Activated CD4-positive, alpha-beta T cell treated with anti-CD3 and anti-CD28 coated beads for 24 hours (primary cell): ENCODE data around the gene HPGDS.
"Not testable (repeated sequence)": the region's sequence is repeated elsewhere in the genome, so short reads cannot be mapped to it uniquely, and the experiment has no call there.

Experiments used
- DNase-seq, 2 donors: peaks; one replicate each; pipeline ENCODE4 v3.0.0-alpha.2; 2020; ENCODE audit warnings: low read depth in 2 of 2

The HPGDS gene

DNA sequence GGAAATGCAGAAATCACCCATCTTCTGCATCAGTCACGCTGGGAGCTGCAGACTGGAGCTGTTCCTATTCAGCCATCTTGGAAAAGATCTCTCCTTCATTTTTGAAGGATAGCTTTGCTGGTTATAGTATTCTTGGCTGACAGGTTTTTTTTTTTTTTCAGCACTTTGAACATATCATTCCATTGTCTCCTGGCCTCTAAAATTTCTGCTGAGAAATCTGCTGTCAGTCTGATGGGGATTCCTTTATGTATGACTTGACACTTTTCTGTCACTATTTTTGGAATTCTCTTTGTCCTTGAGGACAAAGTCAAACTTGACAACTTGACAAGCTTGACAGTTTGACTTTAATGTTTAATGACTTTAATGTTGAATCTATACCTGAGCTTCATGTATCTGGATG, 16.8 kb downstream of the HPGDS start:
- DNase-seq: no peak

DNA sequence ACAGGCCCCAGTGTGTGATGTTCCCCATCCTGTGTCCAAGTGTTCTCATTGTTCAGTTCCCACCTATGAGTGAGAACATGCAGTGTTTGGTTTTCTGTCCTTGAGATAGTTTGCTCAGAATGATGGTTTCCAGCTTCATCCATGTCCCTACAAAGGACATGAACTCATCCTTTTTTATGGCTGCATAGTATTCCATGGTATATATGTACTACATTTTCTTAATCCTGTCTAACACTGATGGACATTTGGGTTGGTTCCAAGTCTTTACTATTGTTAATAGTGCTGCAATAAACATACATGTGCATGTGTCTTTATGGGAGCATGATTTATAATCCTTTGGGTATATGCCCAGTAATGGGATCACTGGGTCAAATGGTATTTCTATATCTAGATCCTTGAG, 22.7 kb downstream of the HPGDS start:
- not testable (repeated sequence) for DNase-seq

DNA sequence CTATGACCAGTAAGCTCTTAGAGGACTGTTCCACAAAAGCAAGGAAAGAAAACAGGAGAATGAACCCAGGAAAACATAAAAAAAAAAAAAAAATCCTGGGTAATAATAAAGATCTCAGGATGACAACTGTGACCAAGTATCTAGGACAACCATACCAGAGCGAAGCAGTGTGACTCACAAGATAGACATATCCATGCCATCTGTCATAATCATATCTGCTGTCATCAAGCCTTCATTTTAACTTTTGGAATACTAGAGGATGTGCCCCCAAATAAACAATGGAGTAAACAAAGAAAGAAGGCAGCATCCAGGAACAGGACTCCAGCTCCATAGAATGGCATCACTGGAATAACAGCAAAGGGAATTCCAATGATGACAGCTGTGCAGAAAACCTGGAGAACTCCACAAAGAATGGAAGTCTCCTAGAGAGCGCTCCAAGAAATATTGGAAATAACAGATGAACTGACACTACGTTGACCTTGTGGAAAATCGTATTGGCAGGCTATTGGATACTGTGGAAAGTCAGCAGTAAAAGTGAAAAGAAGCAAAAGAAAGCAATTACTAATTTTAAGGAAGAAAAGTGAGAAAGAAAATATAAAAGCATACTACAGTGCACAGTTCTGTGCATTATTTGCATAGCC, 35.3 kb downstream of the HPGDS start:
- no peak for DNase-seq

DNA sequence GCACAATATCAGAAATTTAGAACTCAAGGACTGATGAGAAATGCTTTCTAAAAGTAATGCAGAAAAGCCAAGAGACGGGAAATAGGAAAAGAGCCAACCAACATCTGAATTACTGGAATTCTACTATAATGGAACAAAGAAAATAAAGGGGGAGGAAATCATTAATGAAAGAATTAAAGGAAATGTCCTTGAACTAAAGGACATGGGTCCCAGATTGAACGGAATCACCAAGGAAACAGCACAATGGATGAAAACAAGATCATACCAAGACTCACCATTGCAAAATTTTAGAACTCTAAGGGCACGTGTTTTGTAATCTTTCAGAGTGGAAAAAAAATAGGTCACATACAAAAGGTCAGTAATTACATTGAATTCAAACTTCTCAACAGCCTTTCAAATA, 35.9 kb downstream of the HPGDS start:
- DNase-seq: no peak

DNA sequence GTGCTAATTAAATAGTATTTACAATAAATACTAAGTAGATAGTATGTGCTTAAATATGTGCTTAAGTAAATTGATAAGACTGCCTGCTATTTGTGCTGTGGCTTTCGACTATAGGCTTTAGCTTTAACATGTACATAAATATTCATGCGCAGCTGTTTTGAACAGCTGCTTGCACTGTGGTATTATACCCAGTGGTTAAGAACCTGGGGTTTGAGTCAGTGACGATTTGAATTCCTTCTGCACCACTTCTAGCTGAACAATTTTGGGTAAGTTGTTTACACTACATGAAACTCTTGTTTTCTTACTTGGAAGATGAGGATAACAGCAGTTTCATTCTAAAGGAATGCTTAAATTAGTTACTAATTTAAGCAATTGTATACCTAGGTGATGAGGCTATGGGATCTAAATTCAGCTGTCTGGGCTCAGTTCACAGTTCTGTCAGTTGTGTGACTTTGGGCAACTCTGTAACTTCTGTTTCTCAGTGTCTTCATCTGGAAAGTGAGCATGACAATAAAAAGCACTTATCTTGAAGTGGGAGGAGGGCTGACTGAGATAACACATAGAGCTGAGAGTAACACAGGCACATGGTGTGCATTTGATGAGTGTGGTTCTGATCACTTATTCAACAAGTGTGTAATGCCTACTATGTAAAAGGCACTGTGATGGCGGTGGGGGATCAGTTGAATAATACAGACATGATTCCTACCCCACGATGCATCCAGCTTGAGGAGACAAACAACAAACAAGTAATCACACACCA, 37.0 kb downstream of the HPGDS start:
- DNase-seq: no peak

DNA sequence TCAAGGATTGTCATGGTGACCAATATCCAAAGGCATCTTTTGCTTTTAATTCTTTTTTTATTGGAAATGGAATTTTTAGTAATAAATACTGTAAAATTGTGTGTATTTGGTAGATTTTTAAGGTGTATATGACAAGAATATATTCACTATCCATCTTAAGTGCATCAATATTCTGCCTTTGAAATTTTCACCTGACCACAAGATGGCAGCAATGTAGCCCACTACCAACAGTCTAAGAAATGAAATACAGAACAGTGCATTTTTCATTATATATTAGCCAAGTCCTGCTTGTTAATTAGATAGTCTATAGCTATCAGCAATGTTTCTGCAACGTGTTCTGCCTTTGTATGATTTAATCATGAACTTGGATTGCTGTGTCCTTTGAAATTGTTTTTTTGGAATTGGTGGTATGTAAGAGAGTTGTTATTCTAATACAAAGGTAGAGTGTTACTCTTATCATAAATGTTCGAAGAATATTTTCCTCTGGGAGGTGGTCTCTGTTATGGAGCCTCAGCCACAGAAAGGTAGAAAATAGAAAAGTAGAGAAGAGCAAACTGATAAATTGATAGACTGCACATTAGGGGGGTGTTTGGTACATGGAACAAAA, 38.2 kb downstream of the HPGDS start:
- peak in 1 of 2 donors; percentile 9 for DNase-seq

DNA sequence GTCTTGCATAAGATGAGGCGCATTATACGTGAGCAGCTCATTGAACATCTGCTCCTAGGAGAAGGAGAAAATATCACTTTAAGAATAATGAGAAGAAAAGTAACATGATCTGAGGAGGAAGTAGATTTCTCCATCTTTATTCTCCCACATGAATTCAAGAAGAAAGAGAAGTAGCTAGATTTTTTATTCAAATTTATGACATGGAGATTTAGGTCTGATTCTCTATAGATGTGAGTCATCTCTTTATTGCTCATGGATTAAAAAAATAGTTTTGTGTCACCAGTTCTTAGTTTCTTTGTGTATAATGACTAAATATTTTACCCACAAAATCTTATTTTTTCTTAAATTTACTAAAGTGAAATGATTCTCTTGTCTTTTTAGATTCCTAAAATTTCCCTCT, 40.4 kb downstream of the HPGDS start:
- no peak for DNase-seq

DNA sequence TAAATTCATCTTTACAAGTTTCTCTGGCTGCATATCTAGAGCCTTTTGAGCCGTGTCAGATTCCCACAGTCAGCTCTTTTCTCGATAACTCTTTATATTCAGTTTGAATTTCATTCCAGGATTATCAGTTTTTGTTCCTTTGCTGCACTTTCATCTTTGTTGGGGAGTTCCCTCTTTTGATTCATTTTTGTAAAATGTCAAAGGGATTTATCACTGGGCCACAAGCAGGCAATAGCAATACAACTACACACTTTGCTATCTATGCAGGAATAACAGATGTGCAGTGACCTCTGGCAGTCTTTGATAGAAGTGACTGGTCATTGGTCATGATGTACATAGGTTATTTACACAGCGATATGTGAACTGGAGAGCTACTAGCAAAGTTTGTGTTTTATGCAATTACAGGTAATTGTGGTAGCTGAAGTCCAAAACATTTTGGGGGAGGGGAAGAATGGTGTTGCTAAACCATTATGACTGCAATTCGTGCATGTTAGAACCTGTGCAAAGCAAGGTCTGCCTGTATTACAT, 43.8 kb downstream of the HPGDS start:
- no peak for DNase-seq

DNA sequence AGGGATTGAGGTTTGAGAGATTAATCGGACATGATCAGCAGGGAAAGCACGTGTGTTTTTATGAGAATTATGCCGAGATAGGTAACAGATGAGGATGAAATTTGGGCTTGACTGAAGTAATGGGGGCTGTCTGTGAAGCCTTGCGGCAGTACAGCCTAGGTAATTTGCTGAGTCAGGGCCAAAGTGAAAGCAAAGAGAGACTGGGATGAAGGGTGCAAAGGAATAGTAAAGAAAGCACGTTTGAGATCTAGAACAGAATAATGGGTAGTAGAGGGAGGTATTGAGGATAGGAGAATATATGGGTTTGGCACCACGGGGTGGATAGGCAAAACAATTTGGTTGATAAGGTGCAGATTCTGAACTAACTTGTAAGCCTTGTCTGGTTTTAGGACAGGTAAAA, 47.2 kb downstream of the HPGDS start:
- not testable (repeated sequence) for DNase-seq

DNA sequence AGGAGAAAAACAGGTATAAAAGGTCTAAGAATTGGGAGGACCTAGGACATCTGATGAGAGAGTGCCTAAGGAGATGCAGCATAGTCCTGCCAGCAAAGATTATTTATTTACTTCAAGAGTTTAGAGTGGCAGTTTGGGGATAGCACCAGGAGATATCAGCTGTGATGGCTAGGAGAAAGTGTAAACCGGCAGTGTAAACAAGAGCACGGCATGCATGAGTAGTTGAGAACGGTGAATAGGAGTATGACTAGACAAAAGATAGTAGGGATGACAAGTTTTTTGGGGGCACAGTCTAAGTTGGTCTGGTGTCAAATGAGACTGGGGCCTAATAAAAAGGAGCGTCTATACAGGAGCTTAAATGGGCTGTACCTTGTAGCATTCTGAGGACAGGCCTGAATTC, 48.7 kb downstream of the HPGDS start:
- DNase-seq: not testable (repeated sequence)

DNA sequence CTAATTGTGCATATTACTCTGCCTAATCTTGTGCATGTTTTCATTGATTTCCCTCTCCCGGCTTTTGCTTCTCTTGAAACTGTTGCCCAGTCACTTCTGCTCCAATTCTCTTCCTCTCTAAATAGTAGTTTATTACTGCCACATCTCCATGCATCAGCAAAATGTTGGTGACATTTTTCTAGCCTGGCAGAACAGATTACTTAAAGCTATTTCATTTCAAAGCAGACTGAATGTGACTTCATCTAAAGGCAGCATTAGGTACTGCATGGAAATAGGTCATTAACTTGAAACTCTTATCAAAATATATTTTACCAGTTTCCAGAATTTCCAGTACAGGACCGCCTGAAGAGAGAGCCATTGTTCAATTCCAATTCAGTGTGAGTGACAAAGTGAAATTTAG, 52.4 kb downstream of the HPGDS start:
- DNase-seq: no peak

DNA sequence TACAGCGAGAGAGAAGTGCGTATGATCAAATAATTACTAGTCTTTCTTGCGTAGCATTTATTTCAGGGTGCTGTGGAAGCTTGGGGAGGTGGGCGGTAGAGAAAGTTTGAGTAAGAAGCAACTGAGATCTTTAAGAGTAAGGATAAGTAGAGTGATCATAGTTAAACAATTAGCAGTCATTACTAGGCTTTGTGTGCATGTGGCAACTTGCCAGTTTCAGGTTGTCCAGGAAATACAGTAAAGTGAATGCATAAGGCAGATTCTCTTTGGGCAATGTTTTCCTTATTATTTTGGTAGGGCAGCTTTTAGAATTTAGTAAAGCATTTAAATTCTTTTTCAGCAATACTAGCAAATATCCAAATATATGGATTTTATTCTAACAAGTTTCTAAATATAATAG, 57.0 kb downstream of the HPGDS start:
- no peak for DNase-seq

DNA sequence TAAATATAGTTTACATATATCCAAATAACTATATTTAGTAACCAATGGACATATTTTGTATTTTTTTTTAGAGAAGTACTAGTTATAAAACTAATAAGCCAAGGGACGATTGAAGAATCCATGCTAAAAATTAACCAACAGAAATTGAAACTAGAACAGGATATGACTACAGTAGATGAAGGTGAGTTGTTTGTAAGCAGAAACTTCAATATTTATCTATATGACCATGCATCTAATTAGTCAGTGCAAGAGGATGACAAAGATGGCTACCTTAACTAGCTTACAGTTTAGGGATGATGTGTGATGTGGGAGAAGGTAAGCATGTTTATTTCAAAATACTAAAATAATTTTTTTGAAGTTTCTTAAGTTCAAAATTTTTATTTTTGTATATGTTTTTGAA, 57.7 kb downstream of the HPGDS start:
- DNase-seq: no peak

DNA sequence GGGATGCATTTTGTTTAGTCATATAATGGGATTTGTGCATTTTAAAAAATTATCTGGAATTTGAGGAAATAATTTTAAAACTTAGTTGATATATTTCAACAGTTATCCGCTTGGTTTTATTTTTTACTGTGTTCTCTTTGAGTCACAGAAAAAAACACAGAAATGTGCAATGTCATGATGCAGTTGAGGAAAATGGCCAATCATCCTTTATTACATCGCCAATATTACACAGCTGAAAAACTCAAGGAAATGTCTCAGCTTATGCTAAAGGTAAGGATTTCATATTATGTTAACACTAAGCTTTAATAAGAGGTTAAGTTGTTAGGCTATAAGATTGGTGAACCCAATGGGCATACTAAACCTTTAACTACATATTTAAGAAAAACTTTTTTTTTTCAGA, 63.9 kb downstream of the HPGDS start:
- no peak for DNase-seq

DNA sequence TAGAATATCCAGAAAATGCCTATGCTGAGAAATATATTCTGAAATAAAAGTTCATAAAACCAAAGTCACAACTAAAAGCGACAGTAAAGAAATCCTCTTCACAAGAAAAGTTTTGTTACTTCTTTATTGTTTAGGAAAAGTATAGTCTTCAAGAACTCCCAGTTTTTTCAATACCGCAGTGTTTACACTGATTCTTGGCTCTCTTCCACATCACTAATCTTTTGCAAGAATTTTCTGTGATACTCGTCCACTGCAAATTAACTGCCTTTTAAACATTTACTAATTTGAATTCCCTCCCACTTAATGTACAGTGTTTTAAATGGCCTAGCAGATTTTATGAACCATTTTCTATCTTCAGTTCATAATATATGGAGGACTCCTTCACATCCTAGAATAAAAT, 65.1 kb downstream of the HPGDS start:
- no peak for DNase-seq

DNA sequence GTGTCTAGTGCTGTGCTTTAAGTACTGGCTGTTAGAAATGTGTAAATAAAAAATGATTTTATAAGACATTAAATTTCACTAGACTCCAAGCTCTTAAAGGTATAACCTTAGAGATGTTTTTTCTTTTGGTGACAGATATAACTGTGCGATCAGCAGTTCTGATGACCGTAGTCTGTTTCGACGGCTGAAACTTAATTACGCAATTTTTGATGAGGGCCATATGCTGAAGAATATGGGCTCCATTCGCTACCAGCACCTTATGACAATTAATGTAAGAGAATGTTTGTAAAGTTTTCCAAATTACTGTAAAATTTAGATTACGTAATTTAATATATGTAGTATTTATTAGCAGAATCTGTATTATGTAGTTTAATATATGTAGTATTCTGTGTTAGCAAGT, 66.4 kb downstream of the HPGDS start:
- no peak for DNase-seq

DNA sequence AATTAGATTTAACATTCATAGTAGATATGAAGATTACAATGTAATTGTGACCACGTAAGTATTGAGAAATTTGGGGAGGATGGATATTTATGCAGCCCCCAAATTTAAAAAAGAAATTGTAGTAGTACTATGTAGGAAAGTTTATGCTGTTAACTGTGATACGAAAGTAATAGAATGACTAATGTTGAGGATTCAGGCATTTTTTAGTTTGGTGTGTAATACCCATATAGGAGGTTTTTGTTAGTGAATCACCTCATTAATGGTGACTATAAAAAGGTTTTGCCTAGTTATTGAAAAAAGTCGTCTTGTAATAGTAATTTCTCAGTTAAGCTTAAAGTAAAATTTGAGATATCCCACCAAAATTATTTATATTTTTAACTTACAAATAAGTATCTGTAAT, 67.7 kb downstream of the HPGDS start:
- DNase-seq: no peak

DNA sequence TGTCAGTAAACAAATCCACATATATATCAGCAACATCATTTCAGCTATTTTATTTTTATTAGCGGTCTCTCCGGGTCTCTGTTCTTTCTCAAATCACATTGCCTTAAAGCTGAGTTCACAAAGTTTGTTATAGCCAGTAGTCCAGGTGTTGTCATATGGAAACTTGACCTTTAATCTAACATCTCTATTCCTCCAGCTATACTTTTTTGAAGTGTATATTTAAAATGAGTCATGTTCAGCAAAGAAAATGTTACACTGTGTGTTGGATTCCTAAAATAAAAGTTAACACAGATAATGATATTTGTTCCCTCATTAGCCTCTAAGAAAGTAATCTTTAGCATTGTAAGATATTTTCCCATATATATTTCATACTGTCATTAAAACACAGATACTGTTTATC, 71.4 kb downstream of the HPGDS start:
- no peak for DNase-seq

DNA sequence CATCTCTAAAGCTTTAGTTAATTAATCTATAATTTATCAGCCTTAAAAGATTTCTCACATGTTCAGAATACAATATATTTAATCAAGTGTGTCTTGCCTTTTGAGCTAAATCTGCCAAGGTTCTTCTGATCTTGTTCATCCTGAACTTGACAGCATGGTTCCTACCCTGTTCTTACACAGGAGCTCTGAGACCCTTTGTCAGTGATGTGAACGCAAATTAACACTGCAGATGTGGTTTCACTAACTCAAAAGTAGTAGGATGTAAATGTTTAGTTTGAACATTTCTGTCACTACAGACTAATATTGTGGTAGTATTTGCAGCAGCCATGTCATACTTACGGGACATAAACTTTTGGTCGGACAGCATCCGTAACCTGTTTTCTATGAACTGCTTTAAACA, 75.6 kb downstream of the HPGDS start:
- DNase-seq: no peak

DNA sequence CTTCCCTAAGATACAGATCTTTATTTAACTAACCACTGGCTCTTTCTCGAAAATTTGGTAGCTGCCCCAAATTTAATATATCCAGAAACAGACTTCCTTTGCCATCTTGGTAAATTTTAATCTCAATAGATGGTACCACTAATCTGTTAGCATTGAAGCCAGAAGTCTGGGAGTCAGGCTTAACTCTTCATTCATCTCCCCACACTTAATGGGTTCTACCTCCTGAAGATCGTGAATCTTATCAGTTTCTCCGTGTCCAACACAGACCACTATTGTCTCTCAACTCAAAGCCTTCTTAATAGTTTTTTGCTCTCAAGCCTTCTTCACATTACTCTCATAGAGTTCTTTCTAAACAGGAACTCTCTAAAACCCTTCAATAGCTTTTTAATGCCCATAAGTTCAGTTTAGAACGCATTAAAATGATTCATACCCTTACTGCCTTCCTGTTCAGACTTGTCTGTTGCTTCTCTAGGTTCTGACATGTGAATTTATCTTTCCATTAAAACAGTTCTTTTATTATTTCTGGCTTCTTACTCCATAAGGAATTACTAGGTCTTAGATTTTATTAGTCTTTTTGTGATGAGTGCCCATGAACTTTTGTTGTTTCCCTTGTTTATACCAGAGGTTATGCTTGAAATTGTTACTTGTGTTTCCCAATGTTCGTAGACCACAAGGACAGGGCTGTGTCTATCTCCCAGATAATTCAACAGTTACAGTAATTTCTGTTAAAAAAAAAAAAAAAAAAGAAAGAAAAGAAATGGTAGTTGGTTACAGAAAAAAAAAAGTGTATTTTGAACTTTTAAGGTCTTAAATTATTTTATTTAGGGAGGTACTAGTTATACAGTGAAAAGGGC, 80.2 kb downstream of the HPGDS start:
- no peak for DNase-seq

DNA sequence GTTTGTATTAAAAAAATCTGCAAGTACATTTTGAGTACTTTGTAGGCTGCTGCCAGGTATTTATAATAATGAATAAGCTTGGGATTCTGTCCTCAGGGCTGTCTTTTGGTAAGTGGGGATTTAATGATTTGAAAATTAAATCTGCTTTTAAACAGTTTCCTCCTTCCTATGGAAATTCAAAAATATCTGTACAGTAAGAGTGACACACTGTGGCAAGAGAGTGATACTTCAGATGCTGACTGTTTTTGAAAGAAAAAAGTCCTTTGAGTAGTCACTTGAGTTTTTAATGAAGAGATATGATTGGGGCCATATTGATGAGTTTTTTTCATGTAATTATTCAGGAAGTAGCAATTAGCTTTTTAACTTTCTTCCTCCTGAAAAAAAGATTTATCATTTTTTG, 85.8 kb downstream of the HPGDS start:
- DNase-seq: no peak

DNA sequence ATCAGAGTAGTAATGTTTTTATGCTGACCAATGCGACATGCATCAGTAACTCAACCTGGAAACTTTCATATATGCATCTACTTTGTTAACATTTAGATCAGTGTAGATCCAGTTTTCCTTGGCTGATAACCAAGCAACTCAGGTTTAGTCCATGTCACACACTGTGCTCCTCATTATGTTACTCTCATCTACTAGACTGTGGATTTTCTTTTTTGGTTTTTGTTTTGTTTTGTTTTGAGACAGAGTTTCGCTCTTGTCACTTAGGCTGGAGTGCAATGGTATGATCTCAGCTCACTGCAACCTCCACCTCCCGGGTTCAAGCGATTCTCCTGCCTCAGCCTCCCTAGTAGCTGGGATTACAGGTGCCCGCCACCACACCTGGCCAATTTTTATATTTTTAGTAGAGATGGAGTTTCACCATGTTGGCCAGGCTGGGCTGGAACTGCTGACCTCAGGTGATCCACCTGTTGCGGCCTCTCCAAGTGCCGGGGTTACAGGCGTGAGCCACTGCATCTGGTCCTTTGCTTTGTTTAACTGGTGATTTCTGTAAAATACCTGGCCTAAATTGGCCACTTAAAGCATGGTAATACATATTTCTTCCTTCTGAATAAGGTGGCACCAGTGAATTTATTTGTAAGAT, 86.4 kb downstream of the HPGDS start:
- DNase-seq: no peak
